ENCODE data around the gene MCTP1. TPM values are rescaled to one million over a fixed set of nuclear protein-coding genes. Genes with fewer than 3 reads are reported as not detected.

Gene MCTP1
- total and polyA plus RNA-seq, 2 donors from 2014 or later = 1.4 to 19.3 TPM

DNA sequence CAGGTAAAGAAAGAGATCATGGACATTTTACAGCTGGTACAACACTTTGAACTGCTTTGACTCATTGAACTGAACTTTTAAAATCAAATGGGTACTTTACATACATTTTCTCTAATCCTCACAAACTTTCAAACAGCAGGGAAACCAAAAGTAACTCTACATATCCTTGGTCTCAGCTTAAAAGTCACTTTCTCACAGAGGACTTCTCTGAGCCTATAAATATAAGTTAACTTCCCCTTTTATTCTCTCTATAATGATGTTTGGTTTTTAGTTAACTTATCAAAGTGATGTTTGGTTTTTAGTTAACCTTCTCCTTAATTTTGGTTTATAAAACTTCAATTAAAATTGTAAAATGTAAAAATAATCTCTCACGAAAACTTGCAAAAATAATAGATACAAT is 209.8 kb downstream of the MCTP1 start:
- Histone ChIP-seq H3K4me3 (ENCODE audit: low read length in 3 of 3) (no peak overlapping the region), H3K27me3 (ENCODE audit: control insufficient read depth, insufficient read depth, low read length) (no peaks in the 10 kb centered on the region), H3K36me3 (ENCODE audit: control insufficient read depth in 2 of 3, insufficient read depth in 3 of 3, low read length in 3 of 3) (no peaks in the 10 kb centered on the region), H3K9me3 (ENCODE audit: control insufficient read depth in 2 of 3, insufficient read depth in 1 of 3, low read length in 3 of 3) (no peaks in the 10 kb centered on the region), H3K27ac (ENCODE audit: low read depth in 2 of 2, low read length in 2 of 2) (no peak overlapping the region), H3K4me1 (ENCODE audit: control insufficient read depth in 2 of 3, insufficient read depth in 2 of 3, low read depth in 1 of 3, low read length in 3 of 3) (no peaks in the 10 kb centered on the region), H3K9ac (ENCODE audit: low read length in 3 of 3) (no peak overlapping the region)
- FAIRE-seq = peak; percentile 49
- intact Hi-C loops (cut with DNase I) = no loop called here
- DNase-seq = no peak
- TF ChIP-seq, protein P1, sequence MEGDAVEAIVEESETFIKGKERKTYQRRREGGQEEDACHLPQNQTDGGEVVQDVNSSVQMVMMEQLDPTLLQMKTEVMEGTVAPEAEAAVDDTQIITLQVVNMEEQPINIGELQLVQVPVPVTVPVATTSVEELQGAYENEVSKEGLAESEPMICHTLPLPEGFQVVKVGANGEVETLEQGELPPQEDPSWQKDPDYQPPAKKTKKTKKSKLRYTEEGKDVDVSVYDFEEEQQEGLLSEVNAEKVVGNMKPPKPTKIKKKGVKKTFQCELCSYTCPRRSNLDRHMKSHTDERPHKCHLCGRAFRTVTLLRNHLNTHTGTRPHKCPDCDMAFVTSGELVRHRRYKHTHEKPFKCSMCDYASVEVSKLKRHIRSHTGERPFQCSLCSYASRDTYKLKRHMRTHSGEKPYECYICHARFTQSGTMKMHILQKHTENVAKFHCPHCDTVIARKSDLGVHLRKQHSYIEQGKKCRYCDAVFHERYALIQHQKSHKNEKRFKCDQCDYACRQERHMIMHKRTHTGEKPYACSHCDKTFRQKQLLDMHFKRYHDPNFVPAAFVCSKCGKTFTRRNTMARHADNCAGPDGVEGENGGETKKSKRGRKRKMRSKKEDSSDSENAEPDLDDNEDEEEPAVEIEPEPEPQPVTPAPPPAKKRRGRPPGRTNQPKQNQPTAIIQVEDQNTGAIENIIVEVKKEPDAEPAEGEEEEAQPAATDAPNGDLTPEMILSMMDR (IDR thresholded peaks at IDR 0.05; ENCODE audit: borderline replicate concordance, extremely low read depth, insufficient read depth) = no peak

DNA sequence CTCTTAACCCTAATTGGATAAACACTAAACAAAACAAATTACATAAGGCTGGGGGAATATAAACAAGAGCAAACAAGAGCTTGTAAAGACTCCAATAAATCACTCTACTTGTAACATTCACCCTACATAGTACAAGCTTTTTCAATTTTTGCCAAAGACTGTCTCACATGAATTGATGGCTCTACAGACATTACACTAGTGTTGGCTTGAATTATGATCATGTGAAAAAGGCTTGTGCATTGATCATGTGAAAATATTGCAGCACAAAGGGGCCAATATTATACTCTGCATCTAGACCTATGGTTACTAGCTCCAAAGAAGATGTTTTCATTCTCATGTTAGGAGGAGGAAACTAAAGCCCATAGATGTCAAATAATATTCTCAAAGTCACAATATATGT is 212.6 kb downstream of the MCTP1 start:
- no peak overlapping the region for H3K4me3 ChIP-seq (ENCODE audit: low read length in 3 of 3)
- intact Hi-C loops (cut with DNase I) = no loop called here
- no peak overlapping the region for H3K9ac ChIP-seq (ENCODE audit: low read length in 3 of 3)
- no peak overlapping the region for H3K27ac ChIP-seq (ENCODE audit: low read depth in 2 of 2, low read length in 2 of 2)
- H3K36me3 ChIP-seq (ENCODE audit: control insufficient read depth in 2 of 3, insufficient read depth in 3 of 3, low read length in 3 of 3) = no peaks in the 10 kb centered on the region
- TF ChIP-seq, protein P1 (IDR thresholded peaks at IDR 0.05; ENCODE audit: borderline replicate concordance, extremely low read depth, insufficient read depth) = no peak
- no peaks in the 10 kb centered on the region for H3K27me3 ChIP-seq (ENCODE audit: control insufficient read depth, insufficient read depth, low read length)
- no peaks in the 10 kb centered on the region for H3K9me3 ChIP-seq (ENCODE audit: control insufficient read depth in 2 of 3, insufficient read depth in 1 of 3, low read length in 3 of 3)
- no peaks in the 10 kb centered on the region for H3K4me1 ChIP-seq (ENCODE audit: control insufficient read depth in 2 of 3, insufficient read depth in 2 of 3, low read depth in 1 of 3, low read length in 3 of 3)
- no peak for FAIRE-seq
- DNase-seq = no peak

DNA sequence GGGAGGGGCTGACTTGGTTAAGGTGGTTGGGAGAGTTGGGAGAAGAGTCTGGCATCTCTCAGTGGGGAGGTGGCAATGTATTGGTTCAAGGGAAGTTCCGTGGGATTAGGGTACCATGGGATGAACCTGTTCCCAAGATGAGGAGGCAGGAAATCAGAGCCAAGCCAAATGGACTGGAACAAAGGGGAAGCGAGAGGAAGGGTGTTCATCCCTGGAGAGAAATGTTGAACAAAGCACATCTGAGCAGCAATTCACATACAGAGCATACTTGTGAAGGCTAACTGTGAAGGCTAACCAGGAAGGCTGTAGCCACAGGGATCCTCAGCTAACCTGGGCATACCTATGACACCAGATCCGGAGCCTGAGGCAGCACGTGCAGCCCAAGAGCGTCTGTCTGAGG is 214.0 kb downstream of the MCTP1 start:
- FAIRE-seq (no peak), DNase-seq (no peak)
- Histone ChIP-seq H3K36me3 (ENCODE audit: control insufficient read depth in 2 of 3, insufficient read depth in 3 of 3, low read length in 3 of 3) (no peaks in the 10 kb centered on the region), H3K4me3 (ENCODE audit: low read length in 3 of 3) (no peak overlapping the region), H3K27ac (ENCODE audit: low read depth in 2 of 2, low read length in 2 of 2) (no peak overlapping the region), H3K27me3 (ENCODE audit: control insufficient read depth, insufficient read depth, low read length) (no peaks in the 10 kb centered on the region), H3K9ac (ENCODE audit: low read length in 3 of 3) (no peak overlapping the region), H3K9me3 (ENCODE audit: control insufficient read depth in 2 of 3, insufficient read depth in 1 of 3, low read length in 3 of 3) (no peaks in the 10 kb centered on the region), H3K4me1 (ENCODE audit: control insufficient read depth in 2 of 3, insufficient read depth in 2 of 3, low read depth in 1 of 3, low read length in 3 of 3) (no peaks in the 10 kb centered on the region)
- TF ChIP-seq, protein P1 (IDR thresholded peaks at IDR 0.05; ENCODE audit: borderline replicate concordance, extremely low read depth, insufficient read depth) = no peak
- intact Hi-C loops (cut with DNase I) = no loop called here

DNA sequence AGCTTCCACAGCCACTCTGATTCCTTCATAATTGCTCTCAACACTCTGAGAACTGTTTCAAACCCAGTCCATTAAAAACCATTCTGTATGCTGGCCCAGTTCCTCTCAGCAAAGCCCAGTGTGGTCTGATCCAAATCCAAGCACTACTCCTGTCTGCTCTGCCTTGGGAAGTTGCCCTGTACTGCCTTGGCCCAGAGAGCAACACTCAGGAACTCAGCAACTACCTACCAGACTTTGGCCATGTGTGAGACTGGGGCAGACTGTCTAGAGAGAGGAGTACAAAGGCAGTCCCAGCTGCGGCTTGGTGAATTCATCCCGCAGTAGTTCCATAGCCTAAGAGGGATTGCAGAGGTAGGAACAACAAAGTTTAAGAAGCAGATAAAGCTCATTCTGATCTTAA is 214.4 kb downstream of the MCTP1 start:
- no peaks in the 10 kb centered on the region for H3K27me3 ChIP-seq (ENCODE audit: control insufficient read depth, insufficient read depth, low read length)
- no peaks in the 10 kb centered on the region for H3K36me3 ChIP-seq (ENCODE audit: control insufficient read depth in 2 of 3, insufficient read depth in 3 of 3, low read length in 3 of 3)
- H3K4me3 ChIP-seq (ENCODE audit: low read length in 3 of 3) = no peak overlapping the region
- H3K9me3 ChIP-seq (ENCODE audit: control insufficient read depth in 2 of 3, insufficient read depth in 1 of 3, low read length in 3 of 3) = no peaks in the 10 kb centered on the region
- FAIRE-seq (no peak), DNase-seq (no peak)
- TF ChIP-seq, protein P1 (IDR thresholded peaks at IDR 0.05; ENCODE audit: borderline replicate concordance, extremely low read depth, insufficient read depth) = no peak
- H3K4me1 ChIP-seq (ENCODE audit: control insufficient read depth in 2 of 3, insufficient read depth in 2 of 3, low read depth in 1 of 3, low read length in 3 of 3) = no peaks in the 10 kb centered on the region
- no peak overlapping the region for H3K9ac ChIP-seq (ENCODE audit: low read length in 3 of 3)
- H3K27ac ChIP-seq (ENCODE audit: low read depth in 2 of 2, low read length in 2 of 2) = no peak overlapping the region
- intact Hi-C loops (cut with DNase I) = no loop called here

Data from kidney (tissue), 14 donors.